ENCODE measurements around the gene PPP1R9B.

The PPP1R9B gene

GRCh38 chr17:50154604-50155003 lies 4.1 kb upstream of the PPP1R9B start:
- TF ChIP-seq CTCF (IDR thresholded peaks at IDR 0.05): no peak

GRCh38 chr17:50153650-50154575 lies 3.4 kb upstream of the PPP1R9B start:
- TF ChIP-seq CTCF (IDR thresholded peaks at IDR 0.05): no peak

- no peak for TF ChIP-seq CTCF (IDR thresholded peaks at IDR 0.05)
Observed at GRCh38 chr17:50152736-50153135, 2.3 kb upstream of the PPP1R9B start.

- TF ChIP-seq CTCF (IDR thresholded peaks at IDR 0.05): no peak
Observed at GRCh38 chr17:50151937-50152547, 1.6 kb upstream of the PPP1R9B start.

- no peak; the same call in 1 of the 2 replicates for TF ChIP-seq CTCF (IDR thresholded peaks at IDR 0.05)
Observed at GRCh38 chr17:50151041-50151936, 812 bp upstream of the PPP1R9B start.

GRCh38 chr17:50149417-50150353 lies 792 bp downstream of the PPP1R9B start:
- peak; percentile 20; the same call in 1 of the 2 replicates for TF ChIP-seq CTCF (IDR thresholded peaks at IDR 0.05)

Measured in LNCAP (cell line).